ENCODE results near the gene MAGEA3. TPM values are rescaled to one million over a fixed set of nuclear protein-coding genes. Genes with fewer than 3 reads are reported as not detected.

Gene MAGEA3
- total RNA-seq, 1 experiment from 2014 or later: 0.21 TPM

GRCh38 chrX:152738560-152738959 lies 40.0 kb downstream of the MAGEA3 start:
- POLR2A ChIA-PET: no interaction called here
- DNase-seq (ENCODE audit: low read depth, low spot score) (no peak), ATAC-seq (no peak)
- H3K4me3 ChIP-seq (ENCODE audit: low read depth in 2 of 2, low read length in 2 of 2): no peak overlapping the region
- no peaks in the 10 kb centered on the region for H3K4me1 ChIP-seq (ENCODE audit: control insufficient read depth, insufficient read depth, low read length)
- intact Hi-C loops (cut with micrococcal nuclease; ENCODE audit: unreplicated experiment) (no loop called here), in situ Hi-C loops (cut with HindIII; ENCODE audit: low pct_unique_long_range_greater_than_20kb, low sequenced_read_pairs) (no loop called here)
- H3K27me3 ChIP-seq (ENCODE audit: control insufficient read depth, insufficient read depth, low read length): no peaks in the 10 kb centered on the region
- TF ChIP-seq POLR2AphosphoS5 (IDR thresholded peaks at IDR 0.05; ENCODE audit: low read depth, low read length) (no peak), SIN3A (IDR thresholded peaks at IDR 0.05; ENCODE audit: borderline replicate concordance, insufficient read depth, low read depth, low read length) (no peak), REST (IDR thresholded peaks at IDR 0.05; ENCODE audit: insufficient read depth in 1 of 2, low read depth in 2 of 2, low read length in 1 of 2) (no peak), TCF7L2 (IDR thresholded peaks at IDR 0.05; ENCODE audit: low read depth, low read length) (no peak)
- TF ChIP-seq, protein P1, sequence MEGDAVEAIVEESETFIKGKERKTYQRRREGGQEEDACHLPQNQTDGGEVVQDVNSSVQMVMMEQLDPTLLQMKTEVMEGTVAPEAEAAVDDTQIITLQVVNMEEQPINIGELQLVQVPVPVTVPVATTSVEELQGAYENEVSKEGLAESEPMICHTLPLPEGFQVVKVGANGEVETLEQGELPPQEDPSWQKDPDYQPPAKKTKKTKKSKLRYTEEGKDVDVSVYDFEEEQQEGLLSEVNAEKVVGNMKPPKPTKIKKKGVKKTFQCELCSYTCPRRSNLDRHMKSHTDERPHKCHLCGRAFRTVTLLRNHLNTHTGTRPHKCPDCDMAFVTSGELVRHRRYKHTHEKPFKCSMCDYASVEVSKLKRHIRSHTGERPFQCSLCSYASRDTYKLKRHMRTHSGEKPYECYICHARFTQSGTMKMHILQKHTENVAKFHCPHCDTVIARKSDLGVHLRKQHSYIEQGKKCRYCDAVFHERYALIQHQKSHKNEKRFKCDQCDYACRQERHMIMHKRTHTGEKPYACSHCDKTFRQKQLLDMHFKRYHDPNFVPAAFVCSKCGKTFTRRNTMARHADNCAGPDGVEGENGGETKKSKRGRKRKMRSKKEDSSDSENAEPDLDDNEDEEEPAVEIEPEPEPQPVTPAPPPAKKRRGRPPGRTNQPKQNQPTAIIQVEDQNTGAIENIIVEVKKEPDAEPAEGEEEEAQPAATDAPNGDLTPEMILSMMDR (IDR thresholded peaks at IDR 0.05): no peak
- CTCF ChIA-PET: no interaction called here
- no peaks in the 10 kb centered on the region for H3K36me3 ChIP-seq (ENCODE audit: control insufficient read depth, insufficient read depth, low read length)
- no peak overlapping the region for H3K27ac ChIP-seq (ENCODE audit: low read length)
- no TSS peak for BruUV-seq (replicated peaks)
- H3K9me3 ChIP-seq (ENCODE audit: control insufficient read depth, insufficient read depth, low read depth, low read length): no peaks in the 10 kb centered on the region

Other genes with a start within 250 kb of the MAGEA3 start
- gene GABRA3, start 247.5 kb upstream of the MAGEA3 start, total RNA-seq (2021; ENCODE audit: unreplicated experiment): not detected
- gene GABRQ, start 60.9 kb upstream of the MAGEA3 start, total RNA-seq (2021; ENCODE audit: unreplicated experiment): 0.03 TPM
- gene CSAG2, start 10.5 kb downstream of the MAGEA3 start, total RNA-seq (2021; ENCODE audit: unreplicated experiment): not detected
- gene MAGEA2B, start 15.8 kb downstream of the MAGEA3 start, total RNA-seq (2021; ENCODE audit: unreplicated experiment): not detected
- not detected for gene CSAG1, start 34.9 kb downstream of the MAGEA3 start, total RNA-seq (2021; ENCODE audit: unreplicated experiment)
- gene MAGEA12, start 35.0 kb downstream of the MAGEA3 start, total RNA-seq (2021; ENCODE audit: unreplicated experiment): not detected
- 0.28 TPM for gene MAGEA2, start 55.0 kb downstream of the MAGEA3 start, total RNA-seq (2021; ENCODE audit: unreplicated experiment)
- 0.26 TPM for gene CSAG3, start 60.4 kb downstream of the MAGEA3 start, total RNA-seq (2021; ENCODE audit: unreplicated experiment)
- 0.57 TPM for gene MAGEA6, start 70.9 kb downstream of the MAGEA3 start, total RNA-seq (2021; ENCODE audit: unreplicated experiment)
- gene CETN2, start 132.0 kb downstream of the MAGEA3 start, total RNA-seq (2021; ENCODE audit: unreplicated experiment): 63.3 TPM
- gene NSDHL, start 132.3 kb downstream of the MAGEA3 start, total RNA-seq (2021; ENCODE audit: unreplicated experiment): 75.0 TPM
- gene ZNF185, start 199.3 kb downstream of the MAGEA3 start, total RNA-seq (2021; ENCODE audit: unreplicated experiment): 5.4 TPM

All from Panc1 (cell line).